HEK293T (cell line): Measurements from ENCODE around the gene ANK3.

ENCODE experiments used
- ARNT ChIP-seq: fragments of 450-650 bp; IDR thresholded peaks from 2 replicates; pipeline ENCODE4 v1.6.1; 2017; ENCODE audit warnings: mild to moderate bottlenecking
- BHLHE40 ChIP-seq: fragments of 450-650 bp; IDR thresholded peaks from 2 replicates; pipeline ENCODE4 v1.6.1; 2016; ENCODE audit warnings: mild to moderate bottlenecking, moderate library complexity, borderline replicate concordance
- LEF1 ChIP-seq: fragments of 450-650 bp; IDR thresholded peaks from 2 replicates; pipeline ENCODE4 v1.6.1; 2017; ENCODE audit warnings: mild to moderate bottlenecking, borderline replicate concordance
- NFRKB ChIP-seq: fragments of 450-650 bp; IDR thresholded peaks from 2 replicates; pipeline ENCODE4 v1.6.1; 2016; ENCODE audit warnings: mild to moderate bottlenecking, moderate library complexity
- SP1 ChIP-seq: fragments of 450-650 bp; IDR thresholded peaks from 2 replicates; pipeline ENCODE4 v1.6.1; 2017
- SUZ12 ChIP-seq: fragments of 450-650 bp; IDR thresholded peaks from 2 replicates; pipeline ENCODE4 v1.6.1; 2016; ENCODE audit warnings: mild to moderate bottlenecking
- TARDBP ChIP-seq: fragments of 450-650 bp; IDR thresholded peaks from 2 replicates; pipeline ENCODE4 v1.6.1; 2016

GRCh38 chr10:60207894-60208293, 181.8 kb downstream of the ANK3 start:
- TF ChIP-seq SP1: no peak
- no peak for TF ChIP-seq BHLHE40
- no peak for TF ChIP-seq NFRKB
- no peak for TF ChIP-seq ARNT
- TF ChIP-seq SUZ12: no peak
- TF ChIP-seq TARDBP: no peak
- TF ChIP-seq LEF1: no peak
